Vagina (tissue), 2 donors: Measurements from ENCODE around the gene NPAS3.

Experiments used
- POLR2A ChIP-seq, 2 donors: fragments of 450-650 bp; IDR thresholded peaks; one replicate each; pipeline ENCODE4 v1.6.1; 2017; ENCODE audit warnings: antibody characterized with exemption in 2 of 2, mild to moderate bottlenecking in 2 of 2, moderate library complexity in 2 of 2
- POLR2AphosphoS5 ChIP-seq, 2 donors: sonication (generic); formaldehyde crosslinking; IDR thresholded peaks; one replicate each; pipeline ENCODE4 v1.9.0; 2017; ENCODE audit warnings: antibody characterized with exemption in 2 of 2, mild to moderate bottlenecking in 2 of 2, low read depth in 1 of 2; ENCODE audit not compliant: insufficient read depth in 1 of 2
- TF ChIP-seq, protein P1 (sequence below), 3 experiments: fragments of 450-650 bp in 2 of 3; fragments of 200-600 bp in 1 of 3; sonication (generic) in 1 of 3; IDR thresholded peaks; one replicate each; pipeline ENCODE4 v1.5.1; 2017 to 2019; ENCODE audit warnings: antibody characterized with exemption in 3 of 3, mild to moderate bottlenecking in 2 of 3, moderate library complexity in 2 of 3

DNA sequence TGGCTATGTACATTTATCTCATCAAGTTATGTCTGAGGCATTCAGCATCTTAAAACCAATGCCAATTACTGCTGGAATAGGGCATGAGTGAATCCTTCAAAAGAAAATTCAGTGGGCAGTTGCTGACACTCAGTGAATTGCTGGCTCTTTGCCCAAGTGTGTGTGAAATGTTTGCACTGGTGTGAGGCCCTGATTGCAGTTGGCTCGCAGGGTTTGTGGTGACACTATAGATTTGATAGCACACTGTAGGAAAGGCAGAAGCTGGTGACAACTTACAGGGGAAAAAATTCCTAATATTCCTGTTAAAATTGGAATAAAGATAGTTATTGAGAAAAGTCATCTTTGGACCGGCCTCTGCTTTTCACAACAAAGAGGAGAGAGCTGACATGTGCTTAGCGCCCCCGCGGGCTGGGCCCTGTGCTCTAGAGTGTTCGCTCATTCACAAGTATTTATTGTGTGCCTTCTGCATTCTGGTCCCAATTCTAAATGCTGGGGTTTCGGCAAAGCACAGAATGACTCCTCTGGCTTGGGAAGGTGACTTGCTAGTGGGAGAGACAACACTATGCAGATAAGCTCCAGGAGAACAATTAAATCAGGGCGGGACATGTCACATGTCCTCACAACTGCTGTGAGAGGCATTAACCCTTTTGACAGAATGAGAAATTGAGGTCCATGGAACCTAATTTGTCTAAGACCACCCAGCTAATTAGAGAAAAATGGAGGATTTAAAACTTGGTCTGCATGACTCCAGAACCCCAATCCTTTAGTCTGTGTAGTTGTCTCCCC is 418.7 kb downstream of the NPAS3 start:
- TF ChIP-seq, protein P1, sequence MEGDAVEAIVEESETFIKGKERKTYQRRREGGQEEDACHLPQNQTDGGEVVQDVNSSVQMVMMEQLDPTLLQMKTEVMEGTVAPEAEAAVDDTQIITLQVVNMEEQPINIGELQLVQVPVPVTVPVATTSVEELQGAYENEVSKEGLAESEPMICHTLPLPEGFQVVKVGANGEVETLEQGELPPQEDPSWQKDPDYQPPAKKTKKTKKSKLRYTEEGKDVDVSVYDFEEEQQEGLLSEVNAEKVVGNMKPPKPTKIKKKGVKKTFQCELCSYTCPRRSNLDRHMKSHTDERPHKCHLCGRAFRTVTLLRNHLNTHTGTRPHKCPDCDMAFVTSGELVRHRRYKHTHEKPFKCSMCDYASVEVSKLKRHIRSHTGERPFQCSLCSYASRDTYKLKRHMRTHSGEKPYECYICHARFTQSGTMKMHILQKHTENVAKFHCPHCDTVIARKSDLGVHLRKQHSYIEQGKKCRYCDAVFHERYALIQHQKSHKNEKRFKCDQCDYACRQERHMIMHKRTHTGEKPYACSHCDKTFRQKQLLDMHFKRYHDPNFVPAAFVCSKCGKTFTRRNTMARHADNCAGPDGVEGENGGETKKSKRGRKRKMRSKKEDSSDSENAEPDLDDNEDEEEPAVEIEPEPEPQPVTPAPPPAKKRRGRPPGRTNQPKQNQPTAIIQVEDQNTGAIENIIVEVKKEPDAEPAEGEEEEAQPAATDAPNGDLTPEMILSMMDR (IDR thresholded peaks at IDR 0.05) = no peak
- no peak for TF ChIP-seq POLR2AphosphoS5 (IDR thresholded peaks at IDR 0.05; ENCODE audit: insufficient read depth in 1 of 2, low read depth in 1 of 2)
- TF ChIP-seq POLR2A (IDR thresholded peaks at IDR 0.05) = no peak
